Vagina (tissue), 2 donors: Measurements from ENCODE around the gene IGSF9. TPM values are rescaled to one million over a fixed set of nuclear protein-coding genes. Genes with fewer than 3 reads are reported as not detected.

ENCODE experiments used
- DNase-seq, 2 donors: peaks; one replicate each; pipeline ENCODE4 v3.0.0-alpha.2; 2017; ENCODE audit errors: extremely low spot score in 2 of 2
- H3K27ac ChIP-seq: fragments of 200-600 bp; sonication (generic); one replicate; pipeline ENCODE4 v1.5.1; 2019
- H3K27me3 ChIP-seq: fragments of 200-600 bp; sonication (generic); one replicate; pipeline ENCODE4 v1.5.1; 2019
- H3K36me3 ChIP-seq, 2 donors: fragments of 200-600 bp; sonication (generic); one replicate each; pipeline ENCODE4 v1.5.1; 2017 to 2019
- H3K4me1 ChIP-seq: fragments of 200-600 bp; sonication (generic); one replicate; pipeline ENCODE4 v1.5.1; 2019
- H3K4me3 ChIP-seq, 2 donors: fragments of 200-600 bp; sonication (generic); 1 replicate in 1 of 2; 2 replicates in 1 of 2; pipeline ENCODE4 v1.5.1; 2016 to 2019
- H3K9me3 ChIP-seq: fragments of 200-600 bp; sonication (generic); one replicate; pipeline ENCODE4 v1.5.1; 2019
- POLR2A ChIP-seq, 2 donors: fragments of 450-650 bp; IDR thresholded peaks; one replicate each; pipeline ENCODE4 v1.6.1; 2017; ENCODE audit warnings: antibody characterized with exemption in 2 of 2, mild to moderate bottlenecking in 2 of 2, moderate library complexity in 2 of 2
- POLR2AphosphoS5 ChIP-seq, 2 donors: sonication (generic); formaldehyde crosslinking; IDR thresholded peaks; one replicate each; pipeline ENCODE4 v1.9.0; 2017; ENCODE audit warnings: antibody characterized with exemption in 2 of 2, mild to moderate bottlenecking in 2 of 2, low read depth in 1 of 2; ENCODE audit not compliant: insufficient read depth in 1 of 2
- intact Hi-C: fragments of 100-400 bp; cut with DNase I; formaldehyde crosslinking; loops from one replicate; pipeline ENCODE4 v1.15.1; 2023
- total RNA-seq: library from RNA; depleted of rRNA; stranded (reverse); fragments of >200 nt; gene quantifications from one replicate; pipeline ENCODE4 v1.2.3, GENCODE V29; 2016
- TF ChIP-seq, protein P1 (sequence below), 3 experiments: fragments of 450-650 bp in 2 of 3; fragments of 200-600 bp in 1 of 3; sonication (generic) in 1 of 3; IDR thresholded peaks; one replicate each; pipeline ENCODE4 v1.5.1; 2017 to 2019; ENCODE audit warnings: antibody characterized with exemption in 3 of 3, mild to moderate bottlenecking in 2 of 3, moderate library complexity in 2 of 3

IGSF9 gene
- total RNA-seq, 1 donor from 2014 or later: 5.6 TPM

DNA sequence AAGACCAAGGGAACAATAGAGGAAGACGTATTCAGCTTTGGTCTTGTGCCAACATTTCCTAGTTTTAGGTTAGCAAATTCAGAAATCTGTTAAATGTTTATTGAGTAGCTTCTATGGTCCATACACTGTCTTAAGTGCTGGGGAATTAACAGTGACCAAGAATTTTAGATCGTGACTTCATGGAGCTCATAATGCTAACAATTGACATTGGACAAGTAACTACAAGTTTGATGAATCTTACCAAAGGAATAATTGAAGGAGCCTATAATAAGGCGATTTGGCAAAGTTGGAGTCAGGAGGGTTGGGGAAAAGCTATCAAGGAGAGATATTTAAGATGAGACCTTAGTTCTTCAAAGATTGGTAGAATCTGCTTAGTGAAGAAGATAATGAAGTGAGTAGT, 10.0 kb upstream of the IGSF9 start:
- H3K27me3 ChIP-seq: no peaks in the 10 kb centered on the region
- no peaks in the 10 kb centered on the region for H3K9me3 ChIP-seq
- H3K4me1 ChIP-seq: peaks cover 3% of the 10 kb centered on the region

DNA sequence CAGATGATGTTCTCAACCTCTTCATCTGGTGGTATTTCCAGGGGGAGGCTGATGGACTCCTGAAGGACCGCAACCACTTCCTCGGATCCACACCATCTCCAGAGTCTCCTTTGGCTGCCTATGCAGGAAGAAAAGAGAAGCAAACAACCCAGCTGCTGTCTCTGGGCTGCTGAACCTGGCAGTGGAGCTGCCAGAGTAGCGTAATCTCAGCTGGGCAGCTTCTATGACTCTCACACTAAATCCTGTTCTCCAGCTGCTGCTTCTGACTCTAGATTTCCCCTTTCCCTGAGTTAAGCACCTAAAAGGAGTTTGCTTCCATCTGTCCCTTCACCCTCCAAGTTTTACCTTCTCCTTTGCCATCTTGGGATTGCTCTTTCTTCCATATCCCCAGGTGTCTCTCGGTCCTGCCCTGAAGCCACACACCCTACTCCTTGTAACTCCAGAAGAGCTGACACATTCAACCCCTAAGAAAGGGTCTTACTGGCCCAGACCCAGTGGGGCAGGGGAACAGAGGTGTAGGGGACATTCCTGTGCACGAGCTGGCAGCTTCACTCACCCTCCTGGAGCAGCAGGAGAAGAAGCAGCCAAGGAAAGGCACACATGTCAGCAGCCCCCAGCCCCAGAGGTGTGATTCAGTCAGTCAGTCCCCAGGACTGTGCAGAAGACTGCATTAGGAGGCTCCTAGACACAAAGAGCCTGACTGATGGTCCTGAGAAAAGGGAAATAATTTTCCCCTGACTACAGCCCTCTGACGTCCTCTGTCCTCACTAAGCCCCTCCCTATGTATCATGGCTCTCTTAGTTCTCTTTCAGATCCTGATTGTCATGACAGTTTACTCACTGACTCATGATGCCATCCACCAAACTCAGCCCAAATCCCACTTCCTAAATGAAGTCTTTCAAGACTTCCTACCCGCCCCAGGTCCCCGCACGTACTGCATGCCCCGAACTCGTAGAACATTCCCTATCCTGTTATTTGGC, 8.4 kb upstream of the IGSF9 start, which contains the start of gene SLAMF9:
Gene SLAMF9, minus strand, starts transcription at position 702 of the 980 bp plus-strand sequence. Its CDS starts 100 bp downstream, at position 602.
- Histone ChIP-seq H3K27me3 (no peaks in the 10 kb centered on the region), H3K36me3 (no peaks in the 10 kb centered on the region), H3K9me3 (no peaks in the 10 kb centered on the region), H3K4me1 (no peaks in the 10 kb centered on the region), H3K4me3 (no peak within 1 kb of the TSS), H3K27ac (no peak within 1 kb of the TSS)
- no peak for DNase-seq
- intact Hi-C loops: no loop called here
- TF ChIP-seq POLR2AphosphoS5 (IDR thresholded peaks at IDR 0.05; ENCODE audit: insufficient read depth in 1 of 2, low read depth in 1 of 2): no peak
- no peak for TF ChIP-seq POLR2A (IDR thresholded peaks at IDR 0.05)
- TF ChIP-seq, protein P1, sequence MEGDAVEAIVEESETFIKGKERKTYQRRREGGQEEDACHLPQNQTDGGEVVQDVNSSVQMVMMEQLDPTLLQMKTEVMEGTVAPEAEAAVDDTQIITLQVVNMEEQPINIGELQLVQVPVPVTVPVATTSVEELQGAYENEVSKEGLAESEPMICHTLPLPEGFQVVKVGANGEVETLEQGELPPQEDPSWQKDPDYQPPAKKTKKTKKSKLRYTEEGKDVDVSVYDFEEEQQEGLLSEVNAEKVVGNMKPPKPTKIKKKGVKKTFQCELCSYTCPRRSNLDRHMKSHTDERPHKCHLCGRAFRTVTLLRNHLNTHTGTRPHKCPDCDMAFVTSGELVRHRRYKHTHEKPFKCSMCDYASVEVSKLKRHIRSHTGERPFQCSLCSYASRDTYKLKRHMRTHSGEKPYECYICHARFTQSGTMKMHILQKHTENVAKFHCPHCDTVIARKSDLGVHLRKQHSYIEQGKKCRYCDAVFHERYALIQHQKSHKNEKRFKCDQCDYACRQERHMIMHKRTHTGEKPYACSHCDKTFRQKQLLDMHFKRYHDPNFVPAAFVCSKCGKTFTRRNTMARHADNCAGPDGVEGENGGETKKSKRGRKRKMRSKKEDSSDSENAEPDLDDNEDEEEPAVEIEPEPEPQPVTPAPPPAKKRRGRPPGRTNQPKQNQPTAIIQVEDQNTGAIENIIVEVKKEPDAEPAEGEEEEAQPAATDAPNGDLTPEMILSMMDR (IDR thresholded peaks at IDR 0.05): no peak

More for the DNA sequence above, 10.0 kb upstream of the IGSF9 start:
- intact Hi-C loops: no loop called here
- H3K27ac ChIP-seq: no peak overlapping the region
- no peaks in the 10 kb centered on the region for H3K36me3 ChIP-seq
- H3K4me3 ChIP-seq: no peak overlapping the region
- TF ChIP-seq, protein P1 (IDR thresholded peaks at IDR 0.05): no peak
- TF ChIP-seq POLR2AphosphoS5 (IDR thresholded peaks at IDR 0.05; ENCODE audit: insufficient read depth in 1 of 2, low read depth in 1 of 2) (no peak), POLR2A (IDR thresholded peaks at IDR 0.05) (no peak)
- no peak for DNase-seq

DNA sequence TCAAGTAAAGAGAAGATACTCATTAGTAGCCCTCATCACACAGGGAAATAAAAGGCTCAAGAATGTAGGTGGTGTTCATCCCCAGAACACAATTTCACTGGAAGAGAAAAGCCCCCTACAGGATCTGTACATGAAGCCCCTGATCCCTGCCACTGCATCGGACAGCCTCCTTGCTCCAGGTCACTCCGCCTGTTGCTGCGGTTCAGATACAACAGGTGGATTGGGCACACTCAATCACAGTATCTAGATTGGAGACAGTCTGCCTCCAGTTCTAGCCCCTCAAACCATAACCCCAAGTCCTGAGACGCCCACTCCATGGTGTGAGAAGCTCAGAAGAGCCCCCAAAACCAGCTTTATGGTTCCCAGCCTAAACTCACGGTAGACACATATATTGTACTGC, 7.5 kb upstream of the IGSF9 start:
- no peak for DNase-seq
- Histone ChIP-seq H3K4me1 (no peaks in the 10 kb centered on the region), H3K27ac (no peak overlapping the region), H3K9me3 (no peaks in the 10 kb centered on the region), H3K4me3 (no peak overlapping the region), H3K36me3 (no peaks in the 10 kb centered on the region), H3K27me3 (no peaks in the 10 kb centered on the region)
- TF ChIP-seq, protein P1 (IDR thresholded peaks at IDR 0.05): no peak
- TF ChIP-seq POLR2AphosphoS5 (IDR thresholded peaks at IDR 0.05; ENCODE audit: insufficient read depth in 1 of 2, low read depth in 1 of 2) (no peak), POLR2A (IDR thresholded peaks at IDR 0.05) (no peak)
- intact Hi-C loops: no loop called here

DNA sequence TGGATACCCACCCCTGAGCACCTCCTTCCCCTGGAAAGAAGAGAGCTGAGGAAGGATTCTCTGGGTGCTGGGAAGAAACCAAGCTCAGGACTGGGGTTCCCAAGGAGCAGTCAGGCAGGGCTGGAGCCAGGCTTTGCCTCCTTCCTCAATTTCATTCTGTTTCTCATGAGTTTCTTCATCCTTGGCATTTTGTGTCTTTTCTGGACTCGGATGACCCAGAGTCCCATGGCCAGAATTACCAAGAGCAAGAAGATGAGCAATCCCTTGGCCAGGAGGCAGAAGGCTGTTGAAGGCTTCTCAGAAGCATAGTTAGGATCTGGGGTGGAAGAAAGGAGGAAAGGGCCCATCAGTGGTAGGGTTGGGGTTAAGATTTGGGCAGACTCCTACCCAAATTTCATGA, 6.1 kb upstream of the IGSF9 start:
- intact Hi-C loops: no loop called here
- Histone ChIP-seq H3K4me3 (no peak overlapping the region), H3K27ac (no peak overlapping the region), H3K9me3 (no peaks in the 10 kb centered on the region), H3K27me3 (no peaks in the 10 kb centered on the region), H3K36me3 (no peaks in the 10 kb centered on the region), H3K4me1 (peaks cover 4% of the 10 kb centered on the region)
- no peak for TF ChIP-seq POLR2AphosphoS5 (IDR thresholded peaks at IDR 0.05; ENCODE audit: insufficient read depth in 1 of 2, low read depth in 1 of 2)
- TF ChIP-seq, protein P1 (IDR thresholded peaks at IDR 0.05): no peak
- TF ChIP-seq POLR2A (IDR thresholded peaks at IDR 0.05): no peak
- DNase-seq: no peak

DNA sequence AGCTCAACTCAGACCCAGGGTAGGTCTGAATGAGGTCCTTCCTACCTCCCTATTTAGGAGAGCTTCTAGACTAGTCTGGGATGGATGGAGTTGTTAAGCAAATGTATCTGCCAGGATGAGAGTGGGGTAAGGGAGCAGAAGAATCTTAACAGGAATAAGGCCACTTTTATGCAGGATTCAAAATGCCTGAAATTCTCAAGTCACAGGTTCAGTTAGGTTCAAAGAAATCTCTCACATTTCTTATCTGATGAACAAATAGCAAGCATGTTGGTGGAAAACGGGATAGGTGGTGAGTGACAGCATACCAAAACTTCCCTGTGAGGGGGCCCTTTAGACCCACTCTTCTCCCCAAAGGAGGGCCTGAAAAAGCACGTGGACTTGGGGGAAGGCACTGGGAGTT, 5.6 kb upstream of the IGSF9 start:
- Histone ChIP-seq H3K4me1 (peaks cover 9% of the 10 kb centered on the region), H3K27ac (no peak overlapping the region), H3K36me3 (no peaks in the 10 kb centered on the region), H3K9me3 (no peaks in the 10 kb centered on the region), H3K4me3 (no peak overlapping the region), H3K27me3 (no peaks in the 10 kb centered on the region)
- TF ChIP-seq, protein P1 (IDR thresholded peaks at IDR 0.05): no peak
- no peak for TF ChIP-seq POLR2A (IDR thresholded peaks at IDR 0.05)
- no peak for TF ChIP-seq POLR2AphosphoS5 (IDR thresholded peaks at IDR 0.05; ENCODE audit: insufficient read depth in 1 of 2, low read depth in 1 of 2)
- intact Hi-C loops: no loop called here
- no peak for DNase-seq
